ENCODE results near the gene PALMD.

DNA sequence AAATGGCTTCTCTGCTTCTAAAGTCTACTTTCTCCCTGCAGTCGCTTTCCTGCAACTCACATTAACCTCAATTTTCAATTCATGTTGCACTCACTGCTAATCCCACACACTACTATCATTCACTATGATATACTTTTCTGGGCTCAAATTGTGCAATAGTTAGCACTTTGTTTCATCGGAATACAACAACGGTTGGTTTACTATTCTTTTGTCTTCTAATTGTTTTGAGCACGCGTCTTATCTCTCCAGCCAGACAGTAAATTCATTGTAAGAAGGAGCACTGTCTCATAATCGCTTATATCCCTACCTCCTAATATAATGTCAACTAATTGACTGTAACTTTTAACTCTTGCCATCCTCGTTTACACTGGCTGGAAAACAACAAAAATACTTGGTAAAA lies 3.9 kb upstream of the PALMD start:
- no peak for TF ChIP-seq POLR2AphosphoS5 (IDR thresholded peaks at IDR 0.05; ENCODE audit: low read depth, low read length)
- no peak for TF ChIP-seq POLR2A (IDR thresholded peaks at IDR 0.05; ENCODE audit: low read depth, low read length)
- TF ChIP-seq TAF1 (IDR thresholded peaks at IDR 0.05; ENCODE audit: borderline replicate concordance, low read depth, low read length) = no peak

All from GM12892 (cell line).